ENCODE measurements around the gene RAB30.
A peak's percentile ranks its signal among the peaks of the same experiment; 100 is the strongest.

RAB30 gene

DNA sequence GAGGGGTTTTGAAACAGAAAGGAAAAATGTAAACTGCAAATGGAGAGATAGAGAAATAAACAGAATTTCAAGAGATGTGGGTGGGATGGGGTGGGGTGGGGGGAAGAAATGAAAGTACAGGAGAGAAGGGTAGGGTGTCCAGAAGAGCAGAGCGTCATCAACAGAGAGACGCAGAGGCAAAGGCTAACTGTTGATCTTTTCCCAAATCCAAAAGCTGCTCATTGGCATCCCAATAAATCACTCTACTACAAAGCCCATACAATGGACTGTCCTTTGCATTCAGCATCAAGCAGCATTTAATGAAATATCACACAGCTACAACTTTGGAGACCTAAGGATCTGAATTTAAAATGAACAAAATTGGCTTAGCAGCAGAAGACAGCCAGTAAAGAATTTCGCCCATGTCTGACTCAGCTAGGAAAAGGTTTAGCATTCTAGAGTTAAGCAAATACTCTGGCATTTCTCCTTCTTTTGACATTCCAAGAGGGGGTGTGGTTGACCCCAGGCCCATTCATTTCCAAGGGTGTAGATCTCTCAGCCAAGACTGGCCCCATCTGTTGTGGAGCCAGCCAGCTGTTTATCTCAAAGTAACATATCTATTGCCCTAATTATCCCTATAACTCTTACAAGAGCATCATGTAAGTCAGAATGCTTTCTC lies 1.5 kb downstream of the RAB30 start:
- DNase-seq, result peak; percentile 36

DNA sequence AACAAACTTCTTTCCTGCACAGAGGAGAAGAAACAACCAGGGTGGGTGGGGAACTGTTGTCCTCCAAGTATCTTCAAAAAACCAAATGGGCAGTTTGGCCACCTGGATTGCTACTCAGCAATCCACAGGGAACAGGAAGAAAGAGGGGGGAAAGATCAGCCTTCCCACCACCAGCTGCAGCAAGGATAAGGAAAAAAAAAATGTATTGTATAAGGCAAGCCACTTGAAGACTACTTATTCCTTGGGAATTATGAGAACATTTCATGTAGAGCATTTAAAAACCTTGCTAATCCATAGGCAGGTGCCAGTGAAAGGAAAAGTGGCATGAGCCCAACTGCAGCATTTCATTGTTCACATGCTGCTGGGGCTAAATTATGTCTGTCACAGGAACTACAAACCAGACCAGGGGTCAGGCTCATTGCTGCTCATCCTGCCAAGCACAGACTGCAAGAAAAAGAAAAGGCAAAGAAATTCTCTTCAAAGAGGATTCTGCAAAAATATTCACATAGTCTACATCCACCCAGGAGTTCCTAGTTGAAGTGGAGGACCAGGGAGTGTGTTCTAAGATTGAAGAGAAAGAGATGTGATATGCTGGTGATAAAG lies 2.2 kb downstream of the RAB30 start:
- DNase-seq, result no peak

DNA sequence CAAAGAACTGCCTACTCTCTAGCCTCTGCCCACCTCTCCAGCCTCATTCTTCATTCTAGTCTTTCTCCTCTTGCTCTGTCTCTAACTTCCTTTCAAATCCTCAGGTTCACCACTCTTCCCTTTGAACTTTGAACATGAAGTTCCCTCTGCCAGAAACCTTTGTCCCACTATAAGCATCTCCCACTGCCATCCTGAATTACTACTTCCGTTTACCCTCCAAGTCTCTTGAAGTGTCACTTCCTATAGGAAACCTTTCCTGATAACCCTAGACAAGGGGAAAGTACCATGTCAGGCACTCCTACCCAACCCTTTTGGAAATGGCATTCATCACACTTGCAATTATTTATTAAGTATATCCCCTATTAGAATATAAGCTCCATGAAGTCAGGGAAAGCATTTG lies 3.1 kb downstream of the RAB30 start:
- no peak for DNase-seq

DNA sequence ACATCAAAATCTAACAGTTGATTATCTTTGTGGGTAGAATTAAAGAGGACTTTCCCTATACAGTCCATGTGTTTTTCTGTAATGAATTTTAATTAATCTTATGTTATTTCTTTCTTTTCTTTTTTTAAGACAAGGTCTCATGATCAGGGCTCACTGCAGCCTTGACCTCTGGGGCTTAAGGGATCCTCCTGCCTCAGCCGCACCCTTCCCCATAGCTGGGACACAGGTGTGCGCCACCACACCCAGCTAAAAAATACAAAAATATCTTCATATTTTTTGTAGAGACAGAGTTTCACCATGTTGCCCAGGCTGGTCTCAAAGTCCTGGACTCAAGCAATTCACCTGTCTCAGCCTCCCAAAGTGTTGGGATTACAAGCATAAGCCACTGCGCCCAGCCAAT lies 7.7 kb downstream of the RAB30 start:
- no peak for DNase-seq

DNA sequence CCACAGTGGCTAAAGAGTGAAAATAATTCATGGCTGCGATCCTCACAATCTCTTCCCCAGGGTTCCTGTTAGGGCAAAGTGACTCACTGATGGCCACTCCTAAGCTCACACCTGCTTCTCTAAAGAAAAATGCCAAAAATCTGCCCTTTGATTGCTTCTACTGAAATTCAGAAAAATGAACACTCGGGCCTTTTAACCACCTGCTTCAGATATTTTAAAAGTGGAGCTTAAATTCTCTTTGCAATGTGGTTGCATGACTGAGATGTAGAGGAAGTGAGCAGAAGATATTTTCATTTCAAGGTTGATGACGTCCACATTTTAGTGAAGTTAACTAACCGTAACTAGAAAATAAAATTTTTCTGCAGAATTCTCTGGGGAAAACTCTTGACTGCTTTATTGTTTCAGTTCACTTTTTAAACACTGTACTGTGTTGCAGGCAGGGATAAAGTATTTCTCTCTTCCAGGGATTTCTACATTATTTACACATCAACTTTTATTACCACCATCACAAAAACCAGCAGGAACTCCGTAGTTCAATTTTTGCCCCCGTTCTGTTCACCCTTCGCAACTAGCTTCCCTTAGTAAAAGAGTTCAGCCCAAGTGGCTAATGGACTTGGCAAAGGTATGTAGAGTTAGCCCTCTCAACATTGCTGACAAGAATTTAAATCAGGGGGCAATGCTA lies 8.5 kb downstream of the RAB30 start:
- DNase-seq, result no peak

DNA sequence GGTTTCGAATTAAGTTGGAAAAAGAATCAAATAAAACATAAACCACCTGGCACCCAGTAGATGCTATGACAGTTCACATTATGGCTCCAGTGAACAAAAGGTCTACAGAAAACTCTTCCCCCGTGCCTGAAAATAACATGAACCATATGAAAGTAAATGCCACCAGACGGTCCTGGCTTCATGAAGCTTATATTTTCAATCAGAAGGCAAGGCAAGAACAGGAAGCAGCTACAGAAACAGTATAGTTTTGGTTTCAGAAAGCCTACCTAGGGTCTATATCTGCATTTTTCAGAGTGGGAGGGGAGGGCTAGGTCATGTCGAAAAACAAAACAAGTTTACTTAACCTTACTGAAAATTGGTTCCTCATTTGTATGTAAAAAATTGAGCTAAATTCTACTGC lies 9.8 kb downstream of the RAB30 start:
- DNase-seq, result no peak

DNA sequence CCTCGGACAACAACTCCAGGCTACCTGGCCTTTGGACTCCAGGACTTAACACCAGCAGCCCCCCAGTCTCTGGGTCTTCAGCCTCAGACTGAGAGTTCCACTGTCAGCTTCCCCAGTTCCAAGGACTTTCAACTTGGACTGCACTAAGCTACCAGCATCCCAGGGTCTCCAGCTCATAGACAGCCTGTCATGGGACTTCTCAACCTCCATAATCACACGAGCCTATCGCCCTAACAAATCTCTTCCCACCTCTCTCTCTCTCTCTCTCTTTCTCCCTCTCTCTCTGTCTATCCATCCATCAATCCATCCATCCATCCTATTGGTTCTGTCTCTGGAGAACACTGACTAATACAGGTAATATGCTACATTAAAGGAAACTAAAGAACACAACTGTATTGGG lies 10.7 kb downstream of the RAB30 start:
- DNase-seq, result no peak

DNA sequence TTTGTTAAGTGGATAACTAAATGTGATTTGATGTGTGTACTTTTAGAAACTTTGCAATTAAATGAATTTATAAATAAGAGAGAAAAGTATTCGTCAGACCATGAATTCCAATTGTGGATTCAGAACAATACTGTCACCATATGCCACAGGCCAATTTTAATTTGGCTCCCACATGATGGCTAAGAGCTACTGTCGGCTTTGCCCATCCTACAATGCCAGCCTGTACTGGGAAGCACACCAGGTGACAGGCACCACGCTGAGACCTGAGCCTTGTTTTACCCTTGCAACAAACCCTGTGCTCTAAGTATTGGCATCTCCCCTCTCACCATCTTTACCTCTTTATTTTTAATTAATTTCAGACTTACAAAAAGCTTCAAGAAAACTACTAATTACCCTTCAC lies 14.0 kb downstream of the RAB30 start:
- no peak for DNase-seq

DNA sequence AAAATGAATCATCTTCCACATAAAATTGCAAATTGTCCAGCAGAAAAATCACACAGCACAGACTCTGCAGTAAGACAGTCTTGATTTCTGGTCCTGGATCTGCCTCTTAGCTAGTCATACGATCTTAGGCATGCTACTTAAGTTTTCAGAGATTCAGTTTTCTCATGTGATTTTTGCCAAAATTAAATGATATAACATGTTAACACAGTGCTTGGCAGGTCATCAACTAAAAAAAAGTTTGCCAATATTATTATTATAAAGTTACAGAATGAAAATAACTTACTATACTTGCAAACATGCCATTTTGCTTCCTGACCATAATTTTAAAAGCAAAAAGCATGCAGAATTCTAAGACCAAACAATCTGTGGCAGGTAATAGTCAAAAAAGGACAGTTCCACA lies 15.1 kb downstream of the RAB30 start:
- DNase-seq, result no peak

DNA sequence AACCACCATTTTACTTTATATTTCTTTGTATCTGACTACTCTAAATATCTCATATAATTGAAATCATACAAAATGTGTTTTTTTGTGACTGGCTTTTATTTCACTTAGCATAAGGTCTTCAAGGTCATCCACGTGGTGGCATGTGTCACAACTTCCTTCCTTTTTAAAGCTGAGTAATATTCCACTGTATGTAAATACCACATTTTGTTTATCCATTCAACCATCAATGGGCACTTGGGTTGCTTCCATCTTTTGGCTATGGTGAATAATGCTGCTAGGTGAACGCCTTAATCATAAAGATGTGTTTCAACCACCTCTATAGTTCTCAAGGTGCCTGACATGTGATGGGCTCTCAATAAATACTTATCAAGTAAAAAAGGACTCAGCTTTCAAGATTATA lies 15.5 kb downstream of the RAB30 start:
- DNase-seq, result no peak

DNA sequence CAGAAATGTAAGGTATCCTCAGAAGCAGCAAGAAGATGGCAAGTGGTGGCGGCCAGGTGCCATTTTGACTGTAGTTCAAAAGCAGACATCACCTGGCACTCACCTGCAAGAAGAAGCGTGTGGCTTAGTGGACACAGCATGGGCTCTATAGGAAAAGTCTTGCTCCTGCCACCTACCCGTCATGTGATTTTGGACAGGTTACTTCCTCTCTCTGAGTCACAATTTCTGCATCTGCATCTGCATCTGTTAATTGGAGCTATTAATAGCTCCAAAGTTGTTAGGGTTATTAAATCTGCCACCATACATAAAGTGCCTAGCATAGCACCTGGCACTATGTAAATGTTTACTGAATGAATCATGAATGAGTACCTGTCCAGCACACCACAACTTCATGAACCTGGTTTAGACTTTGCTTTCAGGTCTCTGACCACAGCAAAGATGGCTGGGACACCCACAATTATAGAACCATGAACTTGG lies 16.8 kb downstream of the RAB30 start:
- no peak for DNase-seq

DNA sequence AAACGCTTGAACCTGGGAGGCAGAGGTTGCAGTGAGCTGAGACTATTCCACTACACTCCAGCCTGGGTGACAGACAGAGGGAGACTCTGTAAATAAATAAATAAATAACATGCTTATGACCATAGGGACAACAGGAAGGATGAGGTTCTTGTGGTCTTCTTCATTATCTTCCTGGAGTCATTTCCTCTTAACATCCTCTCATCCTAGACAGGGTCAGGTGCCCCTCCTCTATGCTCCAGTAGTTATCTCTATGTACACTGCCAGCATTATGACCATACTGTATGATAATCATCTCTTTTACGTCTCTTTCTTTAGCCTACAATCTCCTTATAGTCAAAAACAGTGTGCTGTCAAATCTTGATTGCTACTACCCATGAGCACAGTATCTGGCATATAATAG lies 17.7 kb downstream of the RAB30 start:
- no peak for DNase-seq

DNA sequence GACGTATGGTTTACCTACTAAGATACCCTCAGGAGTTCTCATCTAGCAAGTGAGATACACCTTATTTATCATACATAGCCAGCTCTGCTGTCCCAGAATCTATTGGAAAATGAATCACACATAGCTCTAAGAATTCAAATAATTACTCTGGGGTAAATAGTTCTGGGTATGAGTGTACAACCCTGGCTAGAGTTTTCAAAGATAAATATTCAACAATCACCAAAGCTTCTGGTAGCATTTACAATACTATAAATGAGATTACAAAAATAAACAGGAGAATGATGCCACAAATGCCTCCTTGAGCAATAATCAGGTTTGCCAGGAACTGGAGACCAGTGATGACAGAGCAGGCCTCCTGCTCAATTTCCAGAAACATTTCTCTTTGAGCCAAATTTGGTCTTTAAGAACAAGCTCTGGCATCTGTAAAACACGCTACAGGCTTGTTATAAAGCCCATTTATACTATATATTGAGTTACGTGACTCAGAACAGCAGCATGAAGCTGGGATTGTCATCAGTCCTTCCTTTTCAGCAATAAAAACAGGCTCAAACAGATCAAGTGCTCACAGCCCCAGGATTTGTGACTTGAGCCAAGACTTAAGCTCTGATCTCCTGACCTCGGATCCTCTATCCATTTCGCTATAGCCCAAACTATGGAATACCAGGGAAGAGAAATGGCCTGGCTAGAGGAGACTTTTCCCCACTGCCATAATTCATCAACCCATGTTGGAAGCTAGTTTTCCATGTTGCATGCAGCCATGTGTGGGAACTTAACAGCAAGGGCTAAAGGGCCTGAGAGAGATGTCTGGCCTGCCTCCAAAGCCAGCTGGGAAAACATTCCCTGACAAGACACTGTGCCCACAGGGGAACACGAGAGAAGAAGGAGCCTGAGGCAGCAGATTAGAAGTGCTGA lies 19.7 kb downstream of the RAB30 start:
- peak; percentile 47 for DNase-seq

DNA sequence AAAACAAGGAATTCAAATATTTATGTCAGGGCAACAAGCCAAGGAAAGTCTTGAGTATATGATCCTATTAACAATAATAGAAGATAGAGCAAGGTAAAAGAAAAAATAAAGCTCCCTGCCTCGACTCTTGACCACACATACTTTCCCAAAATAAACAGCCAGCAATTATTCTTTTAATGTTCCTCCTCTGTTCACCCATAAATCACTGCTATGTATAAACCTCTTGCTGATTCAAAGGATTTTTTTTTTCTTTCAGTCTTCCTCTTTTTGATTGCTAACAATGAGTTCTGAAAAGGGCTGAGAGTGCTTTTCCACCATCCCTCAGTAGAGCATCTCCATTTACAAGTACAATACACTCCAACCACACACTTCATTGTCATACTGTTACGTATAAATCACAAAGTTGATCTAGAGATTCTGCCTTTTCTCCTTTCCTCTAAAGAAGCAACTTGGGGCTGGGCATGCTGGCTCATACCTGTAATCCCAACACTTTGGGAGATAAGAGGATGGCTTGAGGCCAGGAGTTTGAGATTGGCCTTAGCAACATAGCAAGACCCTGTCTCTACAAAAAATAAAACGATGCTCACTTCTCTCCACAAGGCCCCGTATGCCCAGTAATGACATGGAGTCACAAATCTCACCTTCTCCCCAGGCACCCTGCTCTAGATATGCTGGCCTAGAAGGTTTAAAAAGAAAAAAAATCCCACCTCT lies 24.0 kb downstream of the RAB30 start:
- DNase-seq, result no peak

DNA sequence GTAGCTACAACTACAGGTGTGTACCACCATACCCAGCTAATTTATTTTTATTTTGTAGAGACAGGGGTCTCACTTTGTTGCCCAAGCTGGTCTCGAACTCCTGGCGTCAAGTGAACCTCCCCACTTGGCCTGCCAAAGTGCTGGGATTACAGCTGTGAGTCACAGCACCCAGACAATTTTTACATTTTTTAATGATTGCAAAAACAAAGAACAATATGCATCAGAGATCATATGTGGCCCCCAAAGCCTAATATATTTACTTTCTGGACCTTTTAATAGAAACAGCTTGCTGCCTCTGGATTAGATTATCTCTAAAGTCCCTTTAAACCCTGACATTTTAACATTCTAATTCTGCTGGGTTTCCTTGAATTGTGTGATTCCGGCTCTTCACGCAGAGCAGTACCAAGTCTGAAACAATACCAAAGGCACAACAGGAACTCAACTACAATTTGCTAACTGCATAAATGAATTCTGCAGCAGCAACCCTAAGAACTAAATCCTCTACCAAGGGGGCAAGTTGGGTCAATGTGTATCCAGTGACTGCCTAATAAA lies 25.0 kb downstream of the RAB30 start:
- no peak for DNase-seq

DNA sequence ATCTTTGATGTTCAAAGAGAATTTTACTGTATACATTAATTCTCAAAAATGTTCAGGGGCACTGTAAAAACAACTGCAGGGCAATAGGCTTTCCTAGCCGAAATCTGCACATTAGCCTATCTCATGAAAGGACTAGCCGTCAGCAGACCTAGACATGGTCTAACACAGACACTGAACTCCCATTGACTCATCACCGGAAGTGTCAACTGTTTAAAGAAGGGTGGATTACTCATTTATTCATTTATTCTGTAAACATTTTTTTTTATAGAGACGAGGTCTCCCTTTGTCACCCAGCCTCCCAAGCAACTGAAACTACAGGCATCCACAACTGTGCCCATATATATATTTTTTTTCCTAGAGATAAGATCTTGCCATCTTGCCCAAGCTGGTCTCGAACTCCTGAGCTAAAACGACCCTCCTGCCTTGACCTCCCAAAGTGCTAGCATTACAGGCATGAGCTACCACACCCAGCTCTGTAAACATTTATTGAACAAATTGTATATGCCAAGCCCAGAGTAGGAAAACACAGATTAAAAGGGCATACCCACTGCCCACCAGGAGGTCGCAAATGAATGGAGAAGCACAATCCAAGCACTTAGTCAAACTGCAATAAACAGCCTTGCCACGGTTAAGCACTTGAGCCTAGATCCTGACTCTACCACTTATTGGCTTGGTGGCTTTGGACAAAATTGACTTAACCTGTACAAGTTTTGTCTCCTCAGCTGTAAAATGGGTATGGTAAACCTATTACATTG lies 26.6 kb downstream of the RAB30 start:
- DNase-seq, result no peak

DNA sequence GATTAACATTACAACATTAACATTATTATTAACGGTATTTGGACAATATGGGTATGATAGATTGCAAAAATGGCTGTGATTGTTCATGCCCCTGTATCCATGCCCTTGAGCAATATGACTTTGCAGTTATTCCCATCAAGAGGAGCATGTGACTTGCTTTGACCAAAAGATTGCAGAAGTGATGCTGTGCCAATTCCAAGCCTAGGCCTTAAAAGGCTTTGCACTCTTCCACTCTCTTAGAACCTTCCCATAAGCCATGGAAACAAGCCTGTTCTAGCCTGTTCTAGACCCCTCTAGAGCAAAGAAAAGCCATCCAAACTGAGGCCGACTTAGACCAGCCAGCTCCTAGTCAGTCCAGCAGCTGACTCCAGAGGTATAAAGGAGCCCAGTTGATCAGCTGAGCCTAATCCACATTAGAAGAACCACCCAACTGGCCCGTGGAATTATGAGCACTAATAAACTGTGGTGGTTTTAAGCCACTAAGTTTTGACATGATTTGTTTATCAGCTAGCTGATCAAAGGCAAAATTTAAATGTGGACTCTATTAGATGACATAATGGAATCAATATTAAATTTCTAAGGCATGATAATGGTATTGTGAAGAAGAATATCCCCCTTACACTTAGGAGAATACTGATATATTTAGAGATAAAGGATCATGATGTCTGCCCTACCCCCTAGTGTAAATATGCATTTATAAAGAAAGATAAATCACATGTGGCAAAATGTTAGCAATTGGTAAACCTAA lies 28.6 kb downstream of the RAB30 start:
- DNase-seq, result no peak

DNA sequence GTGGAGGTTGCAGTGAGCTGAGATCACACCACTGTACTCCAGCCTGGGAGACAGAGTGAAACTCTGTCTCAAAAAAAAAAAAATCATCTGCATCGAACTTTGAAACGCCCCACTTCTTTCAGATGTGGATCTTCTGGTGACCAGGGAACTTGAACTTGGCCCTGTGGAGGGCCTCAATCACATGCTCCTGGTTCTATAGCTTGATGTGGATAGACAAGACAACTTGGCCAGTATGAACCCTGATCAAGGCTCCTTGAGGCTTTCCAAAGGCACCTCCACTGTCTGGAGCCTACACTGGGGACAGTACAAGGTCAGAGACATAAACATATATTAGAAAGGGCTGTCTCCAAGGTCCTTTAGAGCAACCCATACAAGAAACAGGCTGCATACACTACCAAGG lies 30.6 kb downstream of the RAB30 start:
- DNase-seq, result no peak

DNA sequence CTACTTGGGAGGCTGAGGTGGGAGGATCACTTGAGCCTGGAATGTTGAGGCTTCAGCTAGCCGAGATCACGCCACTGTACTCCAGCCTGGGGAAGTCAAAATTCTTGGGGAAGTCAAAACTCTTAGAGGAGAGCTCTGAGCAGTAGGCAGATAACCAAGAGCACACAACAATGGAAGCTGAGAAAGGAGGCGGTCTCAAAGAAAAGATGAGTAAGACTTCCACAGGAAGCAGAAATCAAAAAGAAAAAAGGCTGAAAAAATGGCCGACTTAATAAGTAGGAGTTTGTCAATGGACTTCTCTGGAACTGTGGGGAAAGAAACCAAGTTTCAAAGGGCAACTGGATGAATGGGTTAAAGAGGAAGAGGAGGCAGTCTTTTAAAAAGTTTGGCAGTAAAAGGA lies 32.1 kb downstream of the RAB30 start:
- no peak for DNase-seq

DNA sequence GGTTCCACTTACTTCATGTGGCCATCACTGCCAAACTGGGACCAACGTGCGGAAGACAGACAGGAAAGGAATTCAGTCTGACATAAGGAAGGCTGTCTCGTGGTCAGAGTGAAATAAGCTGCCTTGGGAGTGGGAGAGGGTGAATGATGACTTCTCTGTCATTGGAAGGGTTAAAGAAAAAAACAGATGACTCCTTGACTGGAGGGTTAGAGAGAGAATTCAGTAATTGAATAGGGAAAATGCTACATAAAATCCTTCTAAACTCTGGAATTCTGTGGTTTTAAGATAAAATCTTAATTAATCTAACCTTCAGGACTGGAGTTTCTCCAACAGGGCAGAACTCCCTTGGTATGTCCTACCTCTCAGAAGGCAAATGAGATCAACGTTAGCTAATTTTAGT lies 33.8 kb downstream of the RAB30 start:
- no peak for DNase-seq

DNA sequence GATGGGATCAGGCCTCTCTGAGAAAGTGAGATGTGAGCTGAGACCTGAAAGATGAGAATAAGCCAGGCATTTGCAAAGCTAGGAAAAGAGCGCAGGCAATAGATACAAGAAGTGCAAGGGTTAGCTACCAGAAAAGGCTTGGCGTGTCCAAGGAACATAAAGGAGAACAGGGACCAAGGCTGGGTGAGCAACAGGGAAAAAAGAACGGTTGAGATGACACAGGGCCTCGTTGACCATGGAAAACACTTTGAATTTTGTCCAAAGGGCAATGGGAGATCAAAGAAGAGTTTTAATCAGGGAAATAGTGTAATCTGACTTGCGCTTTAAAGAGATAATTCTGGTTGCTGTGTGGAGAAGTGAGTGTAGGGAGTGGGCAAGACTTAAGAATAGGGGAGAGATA lies 35.0 kb downstream of the RAB30 start:
- no peak for DNase-seq

Data from femur (tissue), 1 donor.